HG03565 (cell line): ENCODE data around the gene GIGYF1.
A peak's percentile ranks its signal among the peaks of the same experiment; 100 is the strongest.
"Not testable (repeated sequence)": the region's sequence is repeated elsewhere in the genome, so short reads cannot be mapped to it uniquely, and the experiment has no call there.

Source experiments
- ATAC-seq: cut with Tn5 transposase; IDR thresholded peaks from one replicate; pipeline ENCODE4 v1.9.1; 2021; ENCODE audit warnings: mild to moderate bottlenecking, moderate library complexity; ENCODE audit not compliant: unreplicated experiment

The GIGYF1 gene

DNA sequence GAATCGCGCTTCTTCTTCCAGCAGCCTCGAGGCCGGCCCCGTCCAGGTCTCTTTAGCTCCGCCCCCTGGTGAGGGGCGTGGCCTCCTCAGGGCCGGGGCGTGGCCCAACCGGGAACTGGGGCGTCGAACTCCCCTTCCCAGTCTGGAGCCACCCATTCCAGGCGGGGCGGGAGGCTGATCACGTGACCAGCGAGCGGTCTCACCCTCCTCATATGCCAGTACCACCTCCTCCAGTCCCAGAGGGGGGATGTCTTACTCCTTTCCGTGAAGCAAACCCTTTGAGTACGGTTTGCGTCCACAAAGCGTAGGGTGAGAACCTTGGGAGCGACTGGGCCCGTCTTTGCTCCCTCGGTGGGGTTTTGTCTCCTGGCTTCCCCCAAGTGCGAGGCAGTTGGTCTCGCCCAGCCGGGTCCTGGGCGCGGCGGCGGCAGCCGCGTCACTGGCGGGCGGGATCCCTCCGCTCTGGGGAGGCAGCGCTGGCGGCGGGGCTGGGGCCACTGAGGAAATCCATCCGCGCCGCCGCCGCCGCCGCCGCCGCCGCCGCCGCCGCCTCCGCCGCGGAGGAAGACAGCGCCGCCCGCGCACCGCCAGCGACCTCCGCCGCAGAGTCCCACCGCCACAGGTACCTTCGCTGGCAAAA is 20.6 kb downstream of the GIGYF1 start, which contains the start of gene GNB2:
TSS of gene GNB2 (plus strand) at position 439 of the 640 bp plus-strand sequence. CDS start 2,526 bp downstream, outside the sequence.
- ATAC-seq = peak; percentile 45

DNA sequence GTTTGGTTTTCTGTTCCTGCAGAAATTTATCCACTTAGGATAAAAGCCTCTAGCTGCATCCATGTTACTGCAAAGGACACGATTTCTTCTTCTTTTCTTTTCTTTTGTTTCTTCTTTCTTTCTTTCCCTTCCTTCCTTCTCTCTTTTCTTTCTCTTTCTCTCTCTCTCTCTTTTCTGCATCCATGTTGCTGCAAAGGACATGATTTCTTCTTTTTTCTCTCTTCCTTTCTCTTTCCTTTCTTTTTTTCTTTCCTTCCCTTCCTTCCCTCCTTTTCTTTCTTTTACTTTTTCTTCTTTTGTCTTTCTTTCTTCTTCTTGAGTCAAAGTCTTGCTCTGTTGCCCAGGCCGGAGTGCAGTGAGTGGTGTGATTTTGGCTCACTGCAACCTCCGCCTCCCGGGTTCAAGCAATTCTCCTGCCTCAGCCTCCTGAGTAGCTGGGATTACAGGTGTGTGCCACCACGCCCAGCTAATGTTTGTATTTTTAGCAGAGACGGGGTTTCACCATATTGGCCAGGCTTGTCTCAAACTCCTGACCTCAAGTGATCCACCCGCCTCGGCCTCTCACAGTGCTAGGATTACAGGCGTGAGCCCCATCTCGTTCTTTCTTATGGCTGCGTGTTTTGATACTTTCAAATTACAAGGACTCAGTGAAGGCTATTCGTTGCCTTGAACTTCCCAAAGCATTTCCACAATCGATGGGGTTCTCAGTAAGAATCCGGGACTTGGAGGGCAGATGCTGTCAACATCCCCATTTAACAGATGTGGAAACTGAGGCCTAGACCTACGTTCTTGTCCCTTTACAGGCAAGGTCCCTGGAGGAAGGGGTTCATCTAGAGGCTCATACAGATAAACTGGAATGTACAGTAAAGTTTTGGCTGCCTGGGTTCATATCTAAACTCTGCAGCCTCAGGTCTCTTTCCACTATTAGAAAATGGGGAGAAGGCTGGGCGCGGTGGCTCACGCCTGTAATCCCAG is 22.4 kb downstream of the GIGYF1 start:
- no peak for ATAC-seq

DNA sequence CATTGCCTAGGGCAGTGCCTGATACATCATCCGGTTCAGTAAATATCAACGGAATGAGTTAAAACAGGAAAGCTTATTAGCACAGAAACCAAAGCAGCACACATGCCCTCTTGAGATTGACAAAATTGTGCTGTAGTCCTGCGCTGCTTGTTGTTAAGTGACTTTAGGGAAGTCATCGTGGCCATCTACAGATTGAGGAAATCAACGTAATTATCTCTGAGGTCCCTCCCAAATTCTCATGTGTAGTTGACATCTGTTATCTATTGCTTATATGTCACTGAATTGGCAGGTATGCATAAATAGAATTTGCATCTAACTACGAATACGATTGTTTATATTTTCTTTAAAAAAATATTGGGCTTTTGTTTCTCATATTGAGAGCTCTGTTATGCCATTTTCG is 24.0 kb downstream of the GIGYF1 start:
- no peak for ATAC-seq

DNA sequence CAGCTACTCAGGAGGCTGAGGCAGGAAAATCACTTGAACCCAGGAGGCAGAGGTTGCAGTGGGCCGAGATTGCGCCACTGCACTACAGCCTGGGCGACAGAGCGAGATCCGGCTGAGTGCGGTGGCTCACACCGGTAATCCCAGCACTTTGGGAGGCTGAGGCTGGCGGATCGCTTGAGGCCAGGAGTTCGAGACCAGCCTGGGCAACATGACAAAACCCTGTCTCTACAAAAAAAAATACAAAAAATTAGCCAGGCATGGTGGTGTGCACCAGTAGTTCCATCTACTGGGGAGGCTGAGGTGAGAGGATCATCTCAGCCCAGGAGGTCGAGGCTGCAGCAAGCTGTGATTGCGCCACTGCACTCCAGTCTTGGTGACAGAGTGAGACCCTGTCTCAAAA is 24.9 kb downstream of the GIGYF1 start:
- ATAC-seq = not testable (repeated sequence)

DNA sequence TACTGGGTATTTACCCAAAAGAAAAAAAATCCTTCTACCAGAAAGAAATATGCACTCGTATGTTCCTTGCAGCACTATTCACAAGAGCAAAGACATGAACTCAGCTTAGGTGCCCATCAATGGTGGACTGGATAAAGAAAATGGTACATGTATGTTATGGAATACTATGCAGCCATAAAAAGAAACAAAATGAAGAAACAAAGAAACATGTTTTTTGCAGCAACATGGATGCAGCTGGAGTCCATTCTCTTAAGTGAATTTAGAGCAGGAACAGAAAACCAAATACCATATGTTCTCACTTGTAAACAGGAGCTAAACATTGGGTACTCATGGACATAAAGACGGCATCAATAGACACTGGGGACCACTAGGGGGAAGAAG is 26.0 kb downstream of the GIGYF1 start:
- ATAC-seq = no peak

DNA sequence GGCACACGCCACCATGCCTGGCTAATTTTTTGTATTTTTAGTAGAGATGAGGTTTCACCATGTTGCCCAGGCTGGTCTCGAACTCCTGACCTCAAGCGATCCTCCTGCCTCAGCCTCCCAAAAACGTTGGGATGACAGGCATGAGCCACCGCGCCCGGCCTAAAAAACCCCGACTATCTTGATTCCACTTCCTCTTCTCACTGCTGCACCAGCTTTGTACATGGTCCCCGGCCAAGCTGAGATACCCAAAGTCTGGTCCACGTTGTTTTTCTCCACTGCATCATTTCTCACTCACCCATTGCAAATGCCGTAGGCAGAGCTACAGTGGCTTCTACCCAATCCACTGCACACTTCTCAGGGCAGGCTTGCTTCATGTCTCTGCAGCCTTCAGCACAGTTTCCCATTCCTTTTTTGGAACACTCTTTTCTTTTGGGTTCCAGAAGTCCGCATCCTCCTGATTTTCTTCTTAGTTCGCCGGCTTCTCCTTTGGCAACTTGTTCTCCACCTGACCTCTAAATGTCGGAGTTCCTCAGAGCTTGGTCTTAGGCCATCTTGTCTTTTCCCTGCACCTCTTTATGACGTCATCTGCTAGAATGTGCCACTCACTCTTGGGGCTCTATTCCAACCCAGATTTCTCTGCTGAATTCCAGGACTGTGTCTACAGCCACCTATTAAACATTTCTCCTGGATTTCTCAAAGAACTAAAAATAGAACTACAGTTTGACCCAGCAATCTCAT is 26.6 kb downstream of the GIGYF1 start:
- no peak for ATAC-seq

DNA sequence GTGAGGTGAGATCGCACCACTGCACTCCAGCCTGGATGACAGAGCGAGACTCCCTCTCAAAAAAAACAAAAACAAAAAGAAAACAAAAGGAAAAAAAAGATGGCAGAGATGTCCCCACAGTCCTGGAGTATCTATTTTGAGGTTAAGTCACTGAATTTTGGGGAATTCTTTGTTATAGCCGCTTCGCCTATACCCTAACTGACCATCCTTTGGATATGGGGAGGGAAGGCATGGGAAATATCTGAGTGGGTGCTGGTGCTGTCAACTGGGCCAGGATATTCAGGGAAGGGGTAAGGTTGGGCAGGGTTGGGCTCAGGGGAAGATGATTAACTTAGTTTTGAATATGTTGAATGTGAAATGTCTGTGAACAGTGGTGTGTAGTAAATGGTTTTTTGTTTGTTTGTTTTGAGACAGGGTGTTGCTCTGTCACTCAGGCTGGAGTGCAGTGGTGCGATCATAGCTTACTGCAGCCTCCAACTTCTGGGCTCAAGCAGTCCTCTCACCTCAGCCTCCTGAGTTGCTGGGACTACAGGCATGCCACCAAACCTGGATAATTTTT is 28.8 kb downstream of the GIGYF1 start:
- no peak for ATAC-seq

DNA sequence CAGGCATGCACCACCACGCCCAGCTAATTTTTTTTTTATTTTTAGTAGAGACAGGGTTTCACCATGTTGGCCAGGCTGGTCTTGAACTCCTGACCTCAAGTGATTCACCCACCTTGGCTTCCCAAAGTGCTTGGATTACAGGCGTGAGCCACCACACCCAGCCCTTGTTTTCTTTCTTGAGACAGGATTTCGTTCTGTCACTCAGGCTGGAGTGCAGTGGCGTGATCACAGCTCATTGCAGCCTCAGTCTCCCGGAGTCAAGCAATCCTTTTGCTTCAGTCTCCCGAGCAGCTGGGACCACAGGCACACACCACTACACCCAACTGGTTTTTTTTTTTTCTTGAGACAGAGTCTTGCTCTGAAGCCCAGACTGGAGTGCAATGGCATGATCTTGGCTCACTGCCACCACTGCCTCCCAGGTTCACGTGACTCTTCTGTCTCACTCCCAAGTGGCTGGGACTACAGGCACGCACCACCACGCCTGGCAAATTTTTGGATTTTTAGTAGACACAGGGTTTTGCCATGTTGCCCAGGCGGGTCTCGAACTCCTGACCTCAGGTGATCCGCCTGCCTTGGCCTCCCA is 31.8 kb downstream of the GIGYF1 start:
- not testable (repeated sequence) for ATAC-seq

DNA sequence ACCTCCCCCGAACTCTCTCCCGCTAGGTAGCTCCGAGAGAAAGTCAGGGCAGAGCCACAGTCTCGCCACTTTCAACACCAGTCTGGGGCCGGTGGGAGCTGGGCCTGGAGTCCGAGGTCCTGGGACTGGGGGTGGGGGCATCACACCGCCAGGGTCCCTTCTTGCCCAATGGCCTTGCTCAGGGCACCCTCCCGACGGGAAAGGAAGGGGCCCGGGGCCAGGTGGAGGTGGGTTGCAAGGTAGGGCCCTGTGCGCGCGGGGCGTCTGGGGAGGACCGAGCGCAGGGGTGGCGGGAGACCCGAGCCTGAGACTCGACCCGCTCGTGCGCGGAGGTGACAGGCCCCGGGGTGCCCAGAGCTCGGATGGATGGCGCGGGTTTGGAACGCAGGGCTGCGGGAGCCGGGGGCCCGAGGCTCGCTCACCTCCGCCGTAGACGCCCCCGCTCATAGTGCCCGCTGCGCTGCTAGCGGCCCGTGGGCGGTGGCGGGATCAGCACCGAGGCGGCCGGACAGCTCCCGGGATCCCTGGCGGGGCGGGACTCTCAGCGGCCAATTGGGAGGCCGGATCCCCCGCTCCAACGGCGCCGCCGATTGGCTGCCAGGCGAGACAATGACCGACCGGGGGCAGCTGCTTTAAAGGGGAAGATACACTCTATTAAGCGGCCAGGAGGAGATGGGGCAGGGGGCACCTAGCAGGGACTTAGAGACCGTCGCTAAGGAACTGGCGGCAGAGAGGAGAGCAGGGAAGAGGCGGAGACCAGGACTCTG is 38.0 kb downstream of the GIGYF1 start, which contains the start of gene ACTL6B:
TSS of gene ACTL6B (minus strand) at position 541 of the 767 bp plus-strand sequence. CDS start at position 447, 94 bp downstream.
- no peak for ATAC-seq

DNA sequence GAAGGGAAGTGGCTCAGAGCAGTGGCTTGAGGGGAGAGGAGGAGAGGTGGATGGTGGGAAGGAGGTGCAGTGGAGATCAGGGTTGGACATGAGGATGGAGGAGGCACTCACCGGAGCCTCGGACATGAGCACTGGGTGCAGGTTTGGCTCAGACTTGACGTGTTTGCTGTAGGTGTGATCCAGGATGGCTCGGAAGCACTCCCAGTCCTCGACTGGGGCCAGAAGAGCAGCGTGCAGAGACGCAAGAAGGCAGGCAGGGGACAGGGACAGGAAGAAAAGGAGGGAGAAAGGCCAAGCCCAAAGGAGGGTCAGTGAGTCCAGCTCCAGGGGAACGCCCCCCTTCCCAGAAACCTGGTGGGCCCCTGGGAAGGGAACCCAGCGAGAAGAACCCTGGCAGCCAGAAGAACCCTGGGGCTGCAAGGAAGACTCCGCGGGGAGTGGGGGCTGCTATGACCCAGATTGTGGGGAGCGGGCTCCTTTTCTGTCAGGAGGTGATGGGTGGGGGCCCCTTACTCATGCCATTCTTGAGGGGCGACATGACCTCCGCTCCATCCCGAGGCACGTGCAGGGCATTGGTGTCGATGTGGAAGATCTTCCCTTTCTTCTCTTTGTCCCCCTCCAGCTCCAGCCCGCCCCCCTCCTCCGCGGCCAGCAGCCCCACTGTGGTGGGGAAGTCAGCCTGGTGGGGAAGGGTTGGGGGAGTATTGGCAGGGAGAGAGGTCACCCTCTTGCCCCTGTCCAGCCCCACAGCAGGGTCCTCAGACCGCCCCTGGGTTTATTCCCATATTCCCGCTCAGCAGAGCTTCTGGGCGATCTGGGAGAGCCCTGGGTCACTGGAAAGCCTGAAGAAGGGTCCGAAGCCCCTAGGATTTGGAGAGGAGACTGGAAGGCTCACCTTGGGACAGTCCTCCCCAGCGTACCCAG is 38.9 kb downstream of the GIGYF1 start:
- no peak for ATAC-seq

DNA sequence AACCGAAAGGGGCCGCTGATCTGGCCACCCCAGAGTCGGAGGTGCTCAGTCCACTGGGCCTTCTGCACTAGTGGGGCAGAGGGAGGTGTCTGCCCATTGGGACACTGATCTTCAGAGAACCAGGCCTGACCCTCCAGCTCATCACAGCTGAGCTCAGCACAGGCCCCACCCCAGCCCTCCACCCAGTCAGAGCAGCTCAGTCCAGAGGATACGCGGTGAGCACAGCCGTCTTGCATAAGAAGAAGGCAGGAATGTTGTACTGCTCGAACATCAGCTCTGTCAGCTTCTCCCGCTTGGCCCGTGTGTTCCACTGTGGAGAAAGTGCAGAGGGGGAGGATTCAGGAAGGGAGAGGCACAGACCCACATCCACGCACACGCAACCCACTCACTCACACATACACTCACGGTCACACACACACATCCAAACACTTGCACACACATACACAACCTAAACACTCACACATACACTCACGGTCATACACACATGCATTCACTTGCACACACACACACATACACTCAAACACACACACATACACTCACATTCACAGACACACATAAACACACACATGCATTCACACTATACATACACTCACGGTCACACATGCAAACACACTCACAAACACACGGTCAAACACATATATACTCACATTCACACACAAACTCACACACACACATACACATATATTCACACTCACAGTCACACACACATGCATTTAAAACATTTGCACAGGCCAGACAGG is 44.1 kb downstream of the GIGYF1 start:
- ATAC-seq = no peak

DNA sequence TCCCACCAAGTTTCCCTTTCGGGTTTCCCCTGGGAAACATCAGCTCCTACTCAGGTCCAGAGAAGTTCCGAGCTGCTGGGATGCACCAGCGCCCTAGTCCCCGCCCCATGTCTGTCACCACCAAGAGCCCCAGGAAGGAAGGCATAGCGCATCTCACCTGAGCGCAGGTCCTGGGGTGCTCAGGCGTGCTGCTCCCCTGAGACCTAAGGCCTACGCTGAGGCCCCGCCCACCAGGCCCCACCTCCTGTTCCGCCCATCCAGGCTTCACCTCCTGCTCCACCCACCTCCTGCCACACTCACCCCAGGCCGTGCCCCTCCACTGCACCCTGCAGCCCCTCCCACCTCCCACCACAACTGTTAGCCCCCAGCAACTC is 51.5 kb downstream of the GIGYF1 start:
- no peak for ATAC-seq

DNA sequence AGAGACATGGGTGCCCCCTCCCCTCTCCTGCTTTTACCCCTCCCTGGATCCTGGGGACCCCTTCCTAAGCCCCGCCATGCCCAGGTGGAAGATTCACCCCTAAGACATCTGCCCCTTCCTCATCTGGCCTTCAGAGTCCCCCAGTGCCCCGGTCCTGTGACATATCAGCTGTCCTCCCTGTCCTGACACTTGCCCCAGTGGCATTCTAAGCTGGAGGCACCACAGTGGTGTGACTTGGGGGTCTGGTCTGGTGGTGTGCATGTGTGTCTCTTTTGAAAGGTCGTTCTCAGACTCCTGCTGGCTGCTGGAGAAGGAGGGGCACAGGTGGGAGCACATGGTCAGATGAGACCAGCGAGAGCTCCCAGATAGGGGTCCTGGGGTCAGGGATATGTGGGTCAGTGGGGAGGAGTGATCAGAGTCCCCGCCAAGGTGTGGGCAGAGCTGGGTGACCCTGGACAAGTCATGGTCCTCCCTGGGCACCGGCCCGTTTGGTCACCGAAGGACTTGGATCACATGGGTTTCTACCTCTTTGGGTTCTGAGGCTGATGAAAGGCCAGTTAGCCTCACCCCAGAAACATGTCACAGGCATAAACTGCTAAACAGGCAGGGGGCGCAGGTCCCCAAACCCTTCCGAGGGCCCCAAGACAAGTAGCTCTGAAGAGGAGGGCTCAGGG is 52.1 kb downstream of the GIGYF1 start:
- ATAC-seq = no peak

DNA sequence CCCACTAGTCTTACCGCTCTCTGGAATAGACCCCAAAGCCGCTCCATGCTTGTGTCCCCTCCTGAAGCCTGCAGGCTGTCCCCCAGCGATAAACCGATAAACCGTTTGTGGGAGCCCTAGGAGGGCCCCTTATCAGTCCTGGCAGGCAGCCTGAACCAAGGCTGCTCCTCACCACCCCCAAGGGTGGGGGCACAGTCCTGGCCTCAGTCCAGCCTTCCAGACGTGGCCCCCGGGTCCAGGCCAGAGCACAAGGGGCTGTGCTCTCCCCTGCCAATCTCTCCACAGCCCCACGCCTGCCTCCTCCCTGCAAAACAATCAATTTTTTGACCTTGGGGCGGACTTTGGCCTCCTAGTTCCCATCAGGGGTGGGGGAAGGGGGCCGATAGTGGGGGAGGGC is 52.6 kb downstream of the GIGYF1 start, which contains the start of gene TFR2:
TSS of gene TFR2 (minus strand) at position 90 of the 397 bp plus-strand sequence. CDS start at position 47, 43 bp downstream.
- ATAC-seq = no peak

DNA sequence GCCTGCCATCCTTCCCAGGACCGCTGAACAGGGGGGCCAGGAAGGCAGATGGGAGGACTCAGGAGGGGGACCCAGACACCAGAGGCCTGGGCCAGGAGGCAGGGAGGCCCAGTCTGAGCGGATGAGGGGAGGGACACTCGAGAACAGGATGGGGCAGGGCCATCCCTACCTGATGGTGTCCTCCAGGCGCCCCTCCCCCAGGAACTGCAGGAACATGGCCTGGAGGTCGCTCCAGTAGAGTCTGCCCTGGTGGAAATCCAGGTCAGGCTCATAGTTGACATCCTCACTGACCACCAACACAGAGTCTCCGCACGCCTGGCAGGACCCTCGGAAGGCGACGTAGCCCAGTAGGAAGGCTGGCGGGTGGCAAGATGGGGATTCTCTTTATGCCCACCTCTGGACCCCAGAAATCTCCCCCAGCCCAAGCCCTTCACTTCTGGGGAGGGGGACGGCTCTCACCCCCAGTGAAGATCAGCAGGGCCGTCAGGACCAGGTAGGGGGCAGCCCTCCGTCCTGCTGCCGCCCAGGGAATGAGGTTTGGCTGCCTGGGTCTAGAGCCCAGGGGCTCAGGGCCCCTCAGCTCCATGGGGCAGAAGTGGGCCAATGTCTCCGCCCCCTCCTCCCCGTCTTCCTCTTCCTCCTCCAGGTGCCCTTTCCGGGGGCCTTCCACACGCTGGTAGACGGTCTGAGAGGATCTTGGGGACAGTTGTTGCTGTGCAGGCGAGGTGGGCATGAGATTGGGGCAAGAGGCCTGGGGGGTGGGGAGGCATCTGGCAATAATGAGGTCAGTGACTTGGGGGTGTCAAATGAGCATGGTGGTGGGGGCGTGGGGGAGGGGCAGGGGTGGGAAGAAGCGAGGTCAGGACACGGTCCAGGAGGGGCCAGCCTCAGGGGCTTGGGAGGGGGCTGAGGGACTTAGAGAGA is 53.3 kb downstream of the GIGYF1 start:
- no peak for ATAC-seq

DNA sequence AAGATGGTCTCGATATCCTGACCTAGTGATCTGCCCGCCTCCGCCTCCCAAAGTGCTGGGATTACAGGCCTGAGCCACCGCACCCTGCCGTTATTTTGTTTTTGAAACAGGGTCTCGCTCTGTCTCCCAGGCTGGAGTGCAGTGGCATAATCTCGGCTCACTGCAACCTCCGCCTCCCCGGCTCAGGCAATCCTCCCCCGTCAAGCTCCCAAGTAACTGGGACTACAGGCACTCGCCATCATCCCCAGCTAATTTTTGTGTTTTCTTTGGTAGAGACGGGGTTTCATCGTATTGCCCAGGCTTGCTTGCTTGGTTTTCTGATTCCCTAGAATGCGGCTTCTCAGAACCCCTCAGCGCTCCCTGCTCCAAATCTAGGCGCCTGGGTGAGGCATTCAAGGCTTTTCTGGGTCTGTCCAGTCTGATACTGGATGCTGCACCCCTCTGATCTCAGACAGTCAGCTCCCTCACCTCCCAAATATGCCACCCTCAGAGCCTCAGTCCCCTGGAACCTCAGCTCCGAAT is 54.0 kb downstream of the GIGYF1 start:
- no peak for ATAC-seq
